AG04449 (cell line): ENCODE measurements around the gene QKI.

Experiments
- CTCF ChIA-PET: fragments of 350-600 bp; formaldehyde crosslinking; extraction: SDS; loops from one replicate; lab custom pipeline; 2021; ENCODE audit warnings: antibody characterized with exemption; lab: Yijun Ruan, JAX
- POLR2A ChIA-PET: fragments of 400-600, 350-600 bp; formaldehyde crosslinking; extraction: SDS; loops from one replicate; lab custom pipeline; 2020; ENCODE audit warnings: antibody characterized with exemption, inconsistent platforms; lab: Yijun Ruan, JAX
- DNase-seq: peaks from one replicate; pipeline ENCODE4 v3.0.0-alpha.2; 2010; ENCODE audit warnings: low read depth, low spot score
- H3K4me3 ChIP-seq: 2 replicates; pipeline ENCODE4 v1.5.1; 2011; ENCODE audit warnings: low read depth, mild to moderate bottlenecking, control low read depth, low read length
- CTCF ChIP-seq: IDR thresholded peaks from one replicate; pipeline ENCODE4 v1.5.1; 2011; ENCODE audit warnings: mild to moderate bottlenecking, moderate library complexity, low read length, control low read depth, inconsistent platforms; ENCODE audit not compliant: insufficient read depth; ENCODE audit errors: missing control alignments

QKI gene

DNA sequence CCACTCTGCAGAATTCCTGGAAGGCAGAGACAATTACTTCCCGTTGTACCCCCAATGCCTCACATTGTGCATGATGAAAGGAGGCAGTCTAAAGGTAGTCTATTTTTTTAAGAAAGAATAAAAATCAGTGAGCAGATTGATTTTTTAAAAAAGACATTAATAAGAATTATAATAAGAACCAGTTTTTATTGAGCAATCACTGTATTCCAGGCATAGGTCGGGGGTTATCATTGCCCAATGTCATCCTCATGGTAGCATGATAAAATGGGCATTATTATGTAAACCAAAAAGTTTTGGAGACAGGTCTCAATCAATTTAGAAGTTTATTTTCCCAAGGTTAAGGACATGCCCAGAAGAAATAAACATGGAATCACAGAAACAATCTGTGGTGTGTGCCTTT lies 14.0 kb upstream of the QKI start:
- DNase-seq, result no peak
- no peak for TF ChIP-seq CTCF
- CTCF ChIA-PET, result no interaction called here
- H3K4me3 ChIP-seq, result no peak overlapping the region
- POLR2A ChIA-PET, result no interaction called here

DNA sequence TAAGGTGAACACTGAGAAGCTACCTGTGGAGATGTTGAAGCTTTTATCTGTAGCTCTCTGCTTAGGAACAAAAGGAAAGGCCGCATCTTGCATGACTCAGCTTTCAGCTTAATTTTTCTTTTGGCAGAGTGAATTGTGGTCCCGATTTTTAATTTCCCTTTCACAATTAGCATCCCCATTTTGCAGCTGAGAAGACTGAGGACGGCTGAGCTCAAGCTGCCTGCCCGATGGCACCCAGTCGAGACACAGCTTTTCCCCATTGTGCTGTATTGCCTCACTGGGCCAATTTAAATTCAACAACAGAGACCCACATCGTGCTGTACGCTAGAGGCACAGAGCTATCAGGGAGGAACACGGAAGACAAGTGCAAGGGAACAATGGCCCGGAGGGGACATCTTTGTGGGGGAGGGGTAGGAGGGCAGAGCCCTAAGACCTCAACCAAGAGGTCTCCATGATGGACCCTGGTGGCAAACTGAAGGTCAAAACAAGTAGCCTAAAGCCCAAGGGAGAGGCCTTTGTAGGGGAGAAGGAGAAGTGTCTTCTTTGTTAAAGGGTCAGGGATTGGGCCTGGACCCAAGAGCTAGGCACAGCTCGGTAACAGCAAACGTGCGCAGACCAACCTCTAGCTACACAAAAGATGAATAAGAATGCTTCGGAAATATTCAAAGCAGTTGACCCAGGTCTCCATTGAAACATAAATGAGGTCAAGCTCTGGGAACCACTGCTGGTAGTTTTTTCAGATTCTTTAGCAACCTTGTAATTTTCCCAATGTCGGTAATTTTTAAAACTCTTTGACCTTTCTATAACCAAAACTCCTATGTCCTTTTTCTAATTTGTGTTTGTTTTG lies 13.3 kb upstream of the QKI start:
- CTCF ChIA-PET, result interaction anchor here (1.1 kb wide), 1 partner anchor 11 kb away, joined by 3 read pairs; no protein-coding TSS in a partner anchor
- no peak for TF ChIP-seq CTCF
- H3K4me3 ChIP-seq, result no peak overlapping the region
- POLR2A ChIA-PET, result no interaction called here
- no peak for DNase-seq

- no peak for DNase-seq
- CTCF ChIA-PET, result no interaction called here
- POLR2A ChIA-PET, result no interaction called here
- no peak overlapping the region for H3K4me3 ChIP-seq
- TF ChIP-seq CTCF, result no peak
Measured at GRCh38 chr6:163402616-163403015, 11.9 kb upstream of the QKI start.

- no peak for TF ChIP-seq CTCF
- H3K4me3 ChIP-seq, result no peak overlapping the region
- ChIA-PET POLR2A (no interaction called here), CTCF (interaction anchor here (1.1 kb wide), 1 partner anchor 1522 kb away, joined by 3 read pairs; no protein-coding TSS in a partner anchor)
- DNase-seq, result no peak
Measured at GRCh38 chr6:163404825-163405265, 9.7 kb upstream of the QKI start.

DNA sequence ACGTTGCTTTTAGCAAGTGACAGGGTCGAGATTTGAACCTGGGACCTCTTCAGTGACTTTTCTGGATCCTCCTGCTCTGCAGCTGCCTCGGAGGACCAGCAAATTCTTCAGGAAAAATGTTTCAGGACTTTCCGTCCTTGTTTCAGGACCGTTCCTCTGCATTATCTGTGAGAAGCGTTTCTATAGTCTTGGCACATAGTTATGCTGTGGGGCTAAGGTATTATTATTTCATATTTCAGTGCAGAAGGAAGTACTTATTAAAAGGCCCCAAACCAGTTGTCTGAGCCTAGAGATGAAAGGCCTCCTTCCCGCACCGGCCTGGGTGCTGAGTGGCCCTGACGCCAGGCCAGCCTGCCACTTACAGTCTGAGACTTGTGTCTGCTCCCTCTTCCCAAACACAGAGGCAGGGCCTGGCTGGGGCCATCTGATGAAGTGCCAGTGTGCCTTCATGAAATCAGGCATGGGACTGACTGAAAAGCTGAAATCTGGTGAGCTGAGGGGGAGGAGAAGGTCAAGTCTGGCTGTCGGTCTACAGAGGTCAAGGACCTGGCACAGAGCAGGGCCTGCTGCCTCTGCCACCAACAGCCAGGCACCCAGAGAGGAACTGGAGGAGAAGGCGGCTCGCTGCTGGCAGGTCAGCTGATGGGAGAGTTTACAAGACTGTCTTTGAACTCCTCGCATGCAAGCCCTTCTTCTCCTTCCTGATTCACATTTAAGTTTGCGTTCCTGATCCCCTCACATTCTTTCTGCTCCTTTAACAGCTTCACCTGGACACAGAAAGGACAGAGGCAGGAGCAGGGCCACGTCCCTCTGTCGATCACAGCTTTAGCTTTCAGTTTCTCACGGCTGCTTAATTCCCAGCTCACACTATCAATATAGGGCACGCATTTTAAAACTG lies 8.9 kb upstream of the QKI start:
- ChIA-PET CTCF (interaction anchor here (1.1 kb wide), 1 partner anchor 1522 kb away, joined by 3 read pairs; no protein-coding TSS in a partner anchor), POLR2A (interaction anchor here (0.5 kb wide), 1 partner anchor 19 kb away, joined by 5 read pairs; no protein-coding TSS in a partner anchor)
- DNase-seq, result no peak
- TF ChIP-seq CTCF, result no peak
- peak overlapping the region; percentile 50 for H3K4me3 ChIP-seq

- TF ChIP-seq CTCF, result no peak
- peak overlapping the region; percentile 50; the same call in 1 of the 2 replicates for H3K4me3 ChIP-seq
- CTCF ChIA-PET, result no interaction called here
- POLR2A ChIA-PET, result no interaction called here
- DNase-seq, result no peak
Measured at GRCh38 chr6:163406366-163406765, 8.2 kb upstream of the QKI start.
